22Rv1 (cell line): ENCODE measurements around the gene LCMT1.
"Not testable (repeated sequence)": the region's sequence is repeated elsewhere in the genome, so short reads cannot be mapped to it uniquely, and the experiment has no call there.

ENCODE experiments used
- ZFX ChIP-seq: fragments of 450-650 bp; IDR thresholded peaks from 2 replicates; pipeline ENCODE4 v1.6.1; 2017; ENCODE audit warnings: antibody characterized with exemption, borderline replicate concordance
- TF ChIP-seq, protein P1 (sequence below): fragments of 450-650 bp; IDR thresholded peaks from 2 replicates; pipeline ENCODE4 v1.5.1; 2017; ENCODE audit warnings: mild to moderate bottlenecking

GRCh38 chr16:25181236-25181635, 69.7 kb downstream of the LCMT1 start:
- TF ChIP-seq ZFX, result not testable (repeated sequence)
- TF ChIP-seq, protein P1, sequence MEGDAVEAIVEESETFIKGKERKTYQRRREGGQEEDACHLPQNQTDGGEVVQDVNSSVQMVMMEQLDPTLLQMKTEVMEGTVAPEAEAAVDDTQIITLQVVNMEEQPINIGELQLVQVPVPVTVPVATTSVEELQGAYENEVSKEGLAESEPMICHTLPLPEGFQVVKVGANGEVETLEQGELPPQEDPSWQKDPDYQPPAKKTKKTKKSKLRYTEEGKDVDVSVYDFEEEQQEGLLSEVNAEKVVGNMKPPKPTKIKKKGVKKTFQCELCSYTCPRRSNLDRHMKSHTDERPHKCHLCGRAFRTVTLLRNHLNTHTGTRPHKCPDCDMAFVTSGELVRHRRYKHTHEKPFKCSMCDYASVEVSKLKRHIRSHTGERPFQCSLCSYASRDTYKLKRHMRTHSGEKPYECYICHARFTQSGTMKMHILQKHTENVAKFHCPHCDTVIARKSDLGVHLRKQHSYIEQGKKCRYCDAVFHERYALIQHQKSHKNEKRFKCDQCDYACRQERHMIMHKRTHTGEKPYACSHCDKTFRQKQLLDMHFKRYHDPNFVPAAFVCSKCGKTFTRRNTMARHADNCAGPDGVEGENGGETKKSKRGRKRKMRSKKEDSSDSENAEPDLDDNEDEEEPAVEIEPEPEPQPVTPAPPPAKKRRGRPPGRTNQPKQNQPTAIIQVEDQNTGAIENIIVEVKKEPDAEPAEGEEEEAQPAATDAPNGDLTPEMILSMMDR, result not testable (repeated sequence)
